DOHH2 (cell line): ENCODE data around the gene FERMT1.

ENCODE experiments used
- H3F3A ChIP-seq: fragments of 200-600 bp; sonication (generic), shearing (Covaris generic); 2 replicates; pipeline ENCODE4 v1.6.0; 2016; ENCODE audit warnings: antibody characterized with exemption, mild to moderate bottlenecking; ENCODE audit not compliant: control insufficient read depth, insufficient read depth
- H3K27ac ChIP-seq: fragments of 200-600 bp; sonication (generic); 2 replicates; pipeline ENCODE4 v1.5.1; 2014; ENCODE audit warnings: low read depth, mild to moderate bottlenecking, low read length, moderate library complexity
- H3K27me3 ChIP-seq: fragments of 200-600 bp; sonication (generic); 2 replicates; pipeline ENCODE4 v1.6.1; 2014; ENCODE audit warnings: mild to moderate bottlenecking, low read length, mixed read lengths; ENCODE audit not compliant: control insufficient read depth
- H3K36me3 ChIP-seq: fragments of 200-600 bp; sonication (generic); 2 replicates; pipeline ENCODE4 v1.6.1; 2014; ENCODE audit warnings: mild to moderate bottlenecking, low read length, moderate library complexity, mixed read lengths; ENCODE audit not compliant: control insufficient read depth
- H3K4me1 ChIP-seq: fragments of 200-600 bp; sonication (generic); 2 replicates; pipeline ENCODE4 v1.6.1; 2014; ENCODE audit warnings: mild to moderate bottlenecking, low read length, mixed read lengths; ENCODE audit not compliant: control insufficient read depth
- H3K4me2 ChIP-seq: fragments of 200-600 bp; sonication (generic); 2 replicates; pipeline ENCODE4 v1.6.0; 2014; ENCODE audit warnings: mild to moderate bottlenecking, low read length, moderate library complexity
- H3K4me3 ChIP-seq: fragments of 200-600 bp; sonication (generic); 2 replicates; pipeline ENCODE4 v1.5.1; 2014; ENCODE audit warnings: mild to moderate bottlenecking, low read length, mixed read lengths
- H3K79me2 ChIP-seq: fragments of 200-600 bp; sonication (generic); 2 replicates; pipeline ENCODE4 v1.6.1; 2014; ENCODE audit warnings: mild to moderate bottlenecking, low read length, mixed read lengths; ENCODE audit not compliant: control insufficient read depth
- H3K9me2 ChIP-seq: fragments of 200-600 bp; sonication (generic); replicated peaks from 2 replicates; pipeline ENCODE4 v1.6.1; 2014; ENCODE audit warnings: mild to moderate bottlenecking, low read length, mixed read lengths; ENCODE audit not compliant: control insufficient read depth
- H3K9me3 ChIP-seq: fragments of 200-600 bp; sonication (generic); 2 replicates; pipeline ENCODE4 v1.6.1; 2014; ENCODE audit warnings: antibody characterized with exemption, low read length, mixed read lengths; ENCODE audit not compliant: control insufficient read depth, insufficient read depth
- H4K20me1 ChIP-seq: fragments of 200-600 bp; sonication (generic); 2 replicates; pipeline ENCODE4 v1.6.0; 2014; ENCODE audit warnings: low read depth, mild to moderate bottlenecking, antibody characterized with exemption, low read length, moderate library complexity; ENCODE audit not compliant: control insufficient read depth, insufficient read depth
- EZH2phosphoT487 ChIP-seq: fragments of 200-600 bp; sonication (generic); IDR thresholded peaks from 2 replicates; pipeline ENCODE4 v1.6.1; 2017; ENCODE audit warnings: borderline replicate concordance, mild to moderate bottlenecking, antibody characterized with exemption, low read length, moderate library complexity, mixed read lengths
- TF ChIP-seq, protein P1 (sequence below): fragments of 200-600 bp; sonication (generic); IDR thresholded peaks from one replicate; pipeline ENCODE4 v1.5.1; 2014; ENCODE audit warnings: antibody characterized with exemption, mild to moderate bottlenecking, low read depth, low read length; ENCODE audit not compliant: poor library complexity, severe bottlenecking

FERMT1 gene

GRCh38 chr20:6157345-6157744, 34.5 kb upstream of the FERMT1 start:
- no peak overlapping the region for H3K27ac ChIP-seq
- H3K4me1 ChIP-seq: no peaks in the 10 kb centered on the region
- H3K4me2 ChIP-seq: no peak overlapping the region
- no peaks in the 10 kb centered on the region for H3F3A ChIP-seq
- H3K9me2 ChIP-seq: no peaks in the 10 kb centered on the region
- no peaks in the 10 kb centered on the region for H3K9me3 ChIP-seq
- H3K36me3 ChIP-seq: no peaks in the 10 kb centered on the region
- no peaks in the 10 kb centered on the region for H3K79me2 ChIP-seq
- peaks cover 8% of the 10 kb centered on the region for H3K27me3 ChIP-seq
- TF ChIP-seq EZH2phosphoT487: no peak
- TF ChIP-seq, protein P1, sequence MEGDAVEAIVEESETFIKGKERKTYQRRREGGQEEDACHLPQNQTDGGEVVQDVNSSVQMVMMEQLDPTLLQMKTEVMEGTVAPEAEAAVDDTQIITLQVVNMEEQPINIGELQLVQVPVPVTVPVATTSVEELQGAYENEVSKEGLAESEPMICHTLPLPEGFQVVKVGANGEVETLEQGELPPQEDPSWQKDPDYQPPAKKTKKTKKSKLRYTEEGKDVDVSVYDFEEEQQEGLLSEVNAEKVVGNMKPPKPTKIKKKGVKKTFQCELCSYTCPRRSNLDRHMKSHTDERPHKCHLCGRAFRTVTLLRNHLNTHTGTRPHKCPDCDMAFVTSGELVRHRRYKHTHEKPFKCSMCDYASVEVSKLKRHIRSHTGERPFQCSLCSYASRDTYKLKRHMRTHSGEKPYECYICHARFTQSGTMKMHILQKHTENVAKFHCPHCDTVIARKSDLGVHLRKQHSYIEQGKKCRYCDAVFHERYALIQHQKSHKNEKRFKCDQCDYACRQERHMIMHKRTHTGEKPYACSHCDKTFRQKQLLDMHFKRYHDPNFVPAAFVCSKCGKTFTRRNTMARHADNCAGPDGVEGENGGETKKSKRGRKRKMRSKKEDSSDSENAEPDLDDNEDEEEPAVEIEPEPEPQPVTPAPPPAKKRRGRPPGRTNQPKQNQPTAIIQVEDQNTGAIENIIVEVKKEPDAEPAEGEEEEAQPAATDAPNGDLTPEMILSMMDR: peak; percentile 57
- no peaks in the 10 kb centered on the region for H4K20me1 ChIP-seq
- H3K4me3 ChIP-seq: no peak overlapping the region

GRCh38 chr20:6152777-6153176, 29.9 kb upstream of the FERMT1 start:
- H3K36me3 ChIP-seq: no peaks in the 10 kb centered on the region
- H3K4me1 ChIP-seq: no peaks in the 10 kb centered on the region
- no peaks in the 10 kb centered on the region for H3K79me2 ChIP-seq
- H3F3A ChIP-seq: no peaks in the 10 kb centered on the region
- no peaks in the 10 kb centered on the region for H3K9me2 ChIP-seq
- no peak overlapping the region for H3K4me3 ChIP-seq
- H4K20me1 ChIP-seq: no peaks in the 10 kb centered on the region
- H3K27me3 ChIP-seq: peaks cover 8% of the 10 kb centered on the region
- TF ChIP-seq, protein P1: no peak
- TF ChIP-seq EZH2phosphoT487: no peak
- H3K27ac ChIP-seq: no peak overlapping the region
- H3K4me2 ChIP-seq: no peak overlapping the region
- no peaks in the 10 kb centered on the region for H3K9me3 ChIP-seq

GRCh38 chr20:6148073-6148472, 25.2 kb upstream of the FERMT1 start:
- Histone ChIP-seq H3K36me3 (no peaks in the 10 kb centered on the region), H3K4me1 (no peaks in the 10 kb centered on the region), H3K9me2 (no peaks in the 10 kb centered on the region), H3K27ac (no peak overlapping the region), H3K4me2 (no peak overlapping the region), H3K9me3 (no peaks in the 10 kb centered on the region), H3K27me3 (peaks cover 4% of the 10 kb centered on the region; the same call in 1 of the 2 replicates), H3F3A (no peaks in the 10 kb centered on the region), H4K20me1 (no peaks in the 10 kb centered on the region), H3K79me2 (no peaks in the 10 kb centered on the region), H3K4me3 (no peak overlapping the region)
- TF ChIP-seq EZH2phosphoT487: no peak
- TF ChIP-seq, protein P1: no peak
